Activated naive CD8-positive, alpha-beta T cell treated with anti-CD3 and anti-CD28 coated beads for 36 hours (primary cell): ENCODE data around the gene ATPAF1. TPM values are rescaled to one million over a fixed set of nuclear protein-coding genes. Genes with fewer than 3 reads are reported as not detected.

Source experiments
- total RNA-seq, 2 experiments: library from RNA; stranded (reverse); gene quantifications; one replicate each; pipeline ENCODE4 v1.2.3, GENCODE V29; 2021

The ATPAF1 gene
- total RNA-seq, 2 experiments from 2014 or later, result 45.0 to 46.6 TPM

Other genes with a start within 250 kb of the ATPAF1 start
- not detected for gene DMBX1, start 178.5 kb downstream of the ATPAF1 start, total RNA-seq
- not detected for gene KNCN, start 116.7 kb downstream of the ATPAF1 start, total RNA-seq
- gene MKNK1, start 64.1 kb downstream of the ATPAF1 start, total RNA-seq, result 10 to 100 TPM; 23.0 to 23.4 TPM
- 1 to 10 TPM; 8.7 TPM for gene MOB3C, start 51.6 kb downstream of the ATPAF1 start, total RNA-seq
- not detected for gene TEX38, start 3.5 kb upstream of the ATPAF1 start, total RNA-seq
- 10 to 100 TPM; 38.3 to 42.5 TPM for gene EFCAB14, start 50.8 kb upstream of the ATPAF1 start, total RNA-seq
- gene CYP4B1, start 130.7 kb upstream of the ATPAF1 start, total RNA-seq, result not detected